Stimulated activated memory B cell treated with anti-CD40 and anti-IgM and Interleukin-4, amounts not matched to agents 10 μg/mL and 1 μg/mL and 100 μg/mL, for 72 hours (primary cell): ENCODE measurements around the gene SNPH.

Source experiments
- ATAC-seq: fragments of 150-1000 bp; cut with Tn5 transposase; 2 replicates; pipeline ENCODE4 v1.10.0; 2021
- H3K27ac Mint-ChIP-seq: one replicate; pipeline ENCODE4 v1.8.0; 2022; ENCODE audit warnings: mild to moderate bottlenecking, mixed read lengths
- H3K27me3 Mint-ChIP-seq: one replicate; pipeline ENCODE4 v1.8.0; 2022; ENCODE audit warnings: mixed read lengths
- H3K36me3 Mint-ChIP-seq: one replicate; pipeline ENCODE4 v1.8.0; 2022; ENCODE audit warnings: mixed read lengths
- H3K4me1 Mint-ChIP-seq: one replicate; pipeline ENCODE4 v1.8.0; 2022; ENCODE audit warnings: mixed read lengths
- H3K4me3 Mint-ChIP-seq: one replicate; pipeline ENCODE4 v1.8.0; 2022; ENCODE audit warnings: mild to moderate bottlenecking, moderate library complexity, mixed read lengths
- H3K9me3 Mint-ChIP-seq: one replicate; pipeline ENCODE4 v1.8.0; 2022; ENCODE audit warnings: mixed read lengths

Gene SNPH

GRCh38 chr20:1319462-1319861 lies 53.4 kb downstream of the SNPH start:
- Mint-ChIP-seq H3K9me3 (no peaks in the 10 kb centered on the region), H3K27ac (no peak overlapping the region), H3K36me3 (no peaks in the 10 kb centered on the region), H3K4me1 (peaks cover 9% of the 10 kb centered on the region), H3K4me3 (no peak overlapping the region), H3K27me3 (no peaks in the 10 kb centered on the region)
- no peak for ATAC-seq

GRCh38 chr20:1320016-1320415 lies 53.9 kb downstream of the SNPH start:
- Mint-ChIP-seq H3K27me3 (no peaks in the 10 kb centered on the region), H3K4me1 (peaks cover 9% of the 10 kb centered on the region), H3K4me3 (no peak overlapping the region), H3K9me3 (no peaks in the 10 kb centered on the region), H3K27ac (no peak overlapping the region), H3K36me3 (no peaks in the 10 kb centered on the region)
- ATAC-seq: no peak

- Mint-ChIP-seq H3K9me3 (no peaks in the 10 kb centered on the region), H3K27me3 (no peaks in the 10 kb centered on the region), H3K4me1 (peaks cover 9% of the 10 kb centered on the region), H3K4me3 (no peak overlapping the region), H3K36me3 (no peaks in the 10 kb centered on the region), H3K27ac (no peak overlapping the region)
- ATAC-seq: no peak
Measured at GRCh38 chr20:1320902-1321653, 55.0 kb downstream of the SNPH start.

DNA sequence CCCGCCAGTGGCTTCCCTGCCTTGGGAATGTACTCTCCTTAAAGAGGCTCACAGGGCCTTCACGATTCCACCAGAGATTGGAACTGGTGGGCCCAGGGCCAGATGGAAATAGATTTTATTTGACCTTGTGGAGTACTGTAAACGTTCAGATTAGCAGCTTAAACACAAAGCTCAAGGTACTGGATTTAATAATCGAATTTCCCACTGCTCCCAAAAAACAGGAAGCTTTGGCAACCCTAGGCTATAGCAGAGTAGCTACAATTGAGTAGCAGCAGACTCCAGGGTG lies 55.5 kb downstream of the SNPH start:
- no peak for ATAC-seq
- no peaks in the 10 kb centered on the region for H3K9me3 Mint-ChIP-seq
- H3K27me3 Mint-ChIP-seq: no peaks in the 10 kb centered on the region
- H3K4me1 Mint-ChIP-seq: peaks cover 9% of the 10 kb centered on the region
- H3K27ac Mint-ChIP-seq: no peak overlapping the region
- H3K36me3 Mint-ChIP-seq: no peaks in the 10 kb centered on the region
- no peak overlapping the region for H3K4me3 Mint-ChIP-seq

- ATAC-seq: no peak
- H3K9me3 Mint-ChIP-seq: no peaks in the 10 kb centered on the region
- peaks cover 5% of the 10 kb centered on the region for H3K4me1 Mint-ChIP-seq
- H3K36me3 Mint-ChIP-seq: no peaks in the 10 kb centered on the region
- no peak overlapping the region for H3K27ac Mint-ChIP-seq
- H3K27me3 Mint-ChIP-seq: no peaks in the 10 kb centered on the region
- no peak overlapping the region for H3K4me3 Mint-ChIP-seq
Measured at GRCh38 chr20:1322511-1323245, 56.6 kb downstream of the SNPH start.

- Mint-ChIP-seq H3K4me1 (no peaks in the 10 kb centered on the region), H3K4me3 (no peak overlapping the region), H3K9me3 (no peaks in the 10 kb centered on the region), H3K27ac (no peak overlapping the region), H3K36me3 (no peaks in the 10 kb centered on the region), H3K27me3 (no peaks in the 10 kb centered on the region)
- ATAC-seq: no peak
Measured at GRCh38 chr20:1323256-1323655, 57.2 kb downstream of the SNPH start.

DNA sequence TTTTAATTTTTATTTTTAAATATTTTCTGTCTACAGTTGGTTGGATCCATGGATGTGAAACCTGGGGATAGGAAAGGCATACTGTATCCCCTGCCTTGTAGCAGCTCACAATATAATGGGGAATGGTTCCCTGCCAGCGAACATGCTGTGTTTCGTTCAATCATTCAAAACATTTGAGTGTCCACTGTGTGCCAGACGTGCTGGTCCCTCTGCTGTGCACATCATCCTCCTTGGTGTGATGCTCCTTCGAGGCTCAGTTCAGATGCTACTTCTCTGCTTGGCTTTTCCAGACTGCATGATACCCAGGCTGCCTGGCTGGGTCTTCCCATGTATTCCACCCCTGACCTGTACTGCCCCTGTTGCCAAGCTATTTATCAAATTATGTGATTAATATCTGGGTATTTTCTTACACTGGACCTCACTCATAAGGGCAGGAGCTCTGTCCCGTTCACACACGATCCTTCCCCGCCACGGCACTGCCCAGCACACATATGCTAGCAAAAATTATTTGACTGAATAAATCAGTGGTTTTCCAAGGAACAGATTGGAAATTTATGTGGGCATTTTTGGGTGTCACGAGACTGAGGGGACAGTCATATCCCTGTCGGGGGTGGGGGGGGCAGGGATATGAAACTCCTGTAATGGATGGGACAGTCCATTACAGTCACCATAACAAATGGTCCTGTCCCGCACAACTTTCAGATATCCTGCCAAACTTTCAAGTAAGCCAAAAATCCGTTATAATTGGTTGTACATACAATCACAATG lies 57.9 kb downstream of the SNPH start:
- no peaks in the 10 kb centered on the region for H3K9me3 Mint-ChIP-seq
- no peak overlapping the region for H3K27ac Mint-ChIP-seq
- H3K4me3 Mint-ChIP-seq: no peak overlapping the region
- no peak for ATAC-seq
- no peaks in the 10 kb centered on the region for H3K27me3 Mint-ChIP-seq
- H3K4me1 Mint-ChIP-seq: no peaks in the 10 kb centered on the region
- H3K36me3 Mint-ChIP-seq: no peaks in the 10 kb centered on the region

GRCh38 chr20:1324598-1325172 lies 58.6 kb downstream of the SNPH start:
- Mint-ChIP-seq H3K4me3 (no peak overlapping the region), H3K9me3 (no peaks in the 10 kb centered on the region), H3K4me1 (peaks cover 6% of the 10 kb centered on the region), H3K27ac (no peak overlapping the region), H3K27me3 (no peaks in the 10 kb centered on the region), H3K36me3 (no peaks in the 10 kb centered on the region)
- no peak for ATAC-seq

DNA sequence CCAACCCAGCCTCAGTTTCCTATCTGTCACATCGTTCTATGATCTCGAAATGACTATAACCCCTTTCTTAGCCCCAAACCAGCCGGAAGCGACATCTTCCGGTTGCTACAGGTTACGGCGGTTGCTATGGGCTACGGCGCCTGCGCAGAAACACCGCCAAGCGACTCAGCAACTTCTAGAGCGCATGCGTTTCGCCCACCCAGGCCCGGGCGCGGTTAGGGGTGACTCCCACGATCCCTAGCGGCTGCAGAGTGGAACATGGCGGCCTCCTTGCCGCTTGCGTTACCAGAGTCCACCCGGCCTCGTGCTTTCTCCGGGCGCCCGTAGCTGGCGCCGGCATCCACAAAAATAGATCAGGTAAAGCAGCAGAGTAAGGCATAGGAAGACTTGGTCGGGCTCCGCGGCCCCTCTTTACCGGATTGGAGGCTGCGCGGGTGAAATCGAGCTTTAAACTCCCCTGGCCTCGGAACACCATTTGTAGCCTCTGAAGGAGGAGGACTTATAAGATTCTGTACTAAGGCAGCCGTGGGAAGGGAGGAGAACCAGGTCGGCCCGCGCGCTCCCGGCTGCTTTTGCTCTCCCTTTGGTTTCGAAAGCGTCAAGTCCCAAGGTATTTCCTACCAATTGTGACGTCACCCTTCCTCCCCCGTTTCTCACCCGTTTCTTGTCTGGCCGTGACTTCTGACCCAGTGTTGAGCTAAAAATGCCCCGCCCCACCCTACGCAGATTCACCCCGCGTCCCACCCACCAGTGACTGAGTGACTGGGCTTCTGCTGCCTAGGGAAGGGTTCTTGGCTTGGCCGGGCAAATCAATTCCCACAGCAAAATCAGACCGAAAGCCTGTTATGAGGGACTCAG lies 59.3 kb downstream of the SNPH start:
- ATAC-seq: peak; percentile 92
- Mint-ChIP-seq H3K4me3 (no peak overlapping the region), H3K36me3 (no peaks in the 10 kb centered on the region), H3K27me3 (no peaks in the 10 kb centered on the region), H3K27ac (no peak overlapping the region), H3K4me1 (peaks cover 13% of the 10 kb centered on the region), H3K9me3 (no peaks in the 10 kb centered on the region)

DNA sequence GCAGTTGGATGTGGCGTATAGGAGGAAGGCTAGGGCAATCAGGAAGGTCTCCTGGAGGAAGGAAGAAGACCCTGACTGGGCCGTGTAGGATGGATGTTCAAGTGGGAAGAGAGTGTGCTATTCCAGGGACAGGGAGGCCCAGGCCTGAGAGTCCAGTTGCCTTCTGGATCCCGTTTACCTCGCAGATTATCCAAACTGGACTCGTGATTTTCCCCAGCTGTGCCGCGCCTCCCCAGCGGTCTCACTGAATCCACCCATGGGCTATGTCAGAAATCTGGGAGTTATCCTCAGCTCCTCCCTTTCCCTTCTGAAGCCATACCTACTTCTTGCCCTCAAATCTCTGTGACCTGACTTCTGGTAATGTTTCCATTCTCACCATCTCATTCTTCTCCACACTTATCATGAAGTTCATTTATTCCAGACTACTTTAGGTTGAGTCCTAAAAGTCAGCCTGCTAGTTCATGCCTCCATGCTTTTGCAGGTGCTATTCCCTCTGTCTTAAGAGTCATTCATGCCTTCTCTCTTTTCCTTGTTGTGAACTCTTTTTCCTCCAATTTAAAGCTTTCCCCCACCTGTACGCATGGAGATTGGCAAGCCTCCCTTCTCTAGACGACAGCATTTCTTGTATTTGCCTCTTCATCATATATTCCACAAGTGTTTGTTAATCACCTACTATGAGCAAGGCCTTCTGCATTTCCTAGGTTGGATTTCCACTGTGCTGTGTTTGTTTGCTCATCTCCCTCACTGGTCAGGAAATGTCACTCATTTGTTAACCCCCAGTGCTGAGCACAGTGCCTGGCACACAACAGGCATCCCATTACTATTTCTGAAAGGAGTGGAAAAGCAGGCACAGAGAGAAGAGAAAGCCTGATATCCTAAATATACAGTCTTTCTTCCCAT lies 60.2 kb downstream of the SNPH start:
- no peaks in the 10 kb centered on the region for H3K9me3 Mint-ChIP-seq
- no peak overlapping the region for H3K4me3 Mint-ChIP-seq
- H3K4me1 Mint-ChIP-seq: peaks cover 22% of the 10 kb centered on the region
- H3K36me3 Mint-ChIP-seq: peaks cover 5% of the 10 kb centered on the region
- no peak overlapping the region for H3K27ac Mint-ChIP-seq
- H3K27me3 Mint-ChIP-seq: no peaks in the 10 kb centered on the region
- no peak for ATAC-seq

- peaks cover 31% of the 10 kb centered on the region for H3K4me1 Mint-ChIP-seq
- no peaks in the 10 kb centered on the region for H3K27me3 Mint-ChIP-seq
- peaks cover 11% of the 10 kb centered on the region for H3K36me3 Mint-ChIP-seq
- no peaks in the 10 kb centered on the region for H3K9me3 Mint-ChIP-seq
- no peak overlapping the region for H3K27ac Mint-ChIP-seq
- no peak for ATAC-seq
- no peak overlapping the region for H3K4me3 Mint-ChIP-seq
Measured at GRCh38 chr20:1327241-1327653, 61.2 kb downstream of the SNPH start.

- Mint-ChIP-seq H3K27me3 (no peaks in the 10 kb centered on the region), H3K4me3 (peak overlapping the region; percentile 1), H3K4me1 (peaks cover 37% of the 10 kb centered on the region), H3K9me3 (no peaks in the 10 kb centered on the region), H3K36me3 (peaks cover 13% of the 10 kb centered on the region), H3K27ac (no peak overlapping the region)
- ATAC-seq: no peak
Measured at GRCh38 chr20:1327827-1328679, 62.0 kb downstream of the SNPH start.

DNA sequence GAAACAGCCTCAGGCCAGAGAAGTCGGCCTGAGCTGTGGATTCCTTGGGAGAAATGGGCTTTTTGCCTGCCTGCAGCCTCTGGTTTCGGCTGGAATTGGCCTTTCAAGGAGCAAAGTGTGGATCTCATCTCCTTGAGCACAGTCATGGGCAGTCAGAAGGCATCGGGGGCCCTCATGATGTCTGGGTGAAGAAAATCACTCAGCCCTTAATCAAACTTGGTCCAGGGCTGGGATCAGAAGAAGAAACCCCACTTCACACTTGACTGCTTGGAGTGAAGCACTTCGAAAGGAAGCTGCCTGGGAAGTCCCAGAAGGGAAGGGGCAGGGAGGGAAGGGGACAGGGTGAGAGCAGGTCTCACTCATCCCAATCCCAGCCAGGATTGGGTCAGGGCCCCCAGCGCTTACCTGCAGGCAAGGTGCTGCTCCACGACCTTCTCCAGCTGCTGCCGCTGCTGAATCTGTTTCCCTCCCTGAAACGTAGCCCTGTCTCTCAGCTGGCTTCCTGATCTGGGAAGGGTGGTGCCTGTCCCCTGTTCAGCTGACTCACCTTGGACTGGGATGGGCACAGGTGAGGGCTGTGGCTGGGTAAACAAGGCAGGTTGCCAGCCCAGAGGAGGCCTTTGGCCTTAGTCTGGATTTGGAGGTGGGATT lies 62.7 kb downstream of the SNPH start, which contains the start of gene SDCBP2:
Gene SDCBP2, minus strand, starts transcription at position 460 of the 651 bp plus-strand sequence. CDS start 8,723 bp downstream, outside the sequence.
- no peak for ATAC-seq
- H3K9me3 Mint-ChIP-seq: no peaks in the 10 kb centered on the region
- peak within 1 kb of the TSS; percentile 38 for H3K4me3 Mint-ChIP-seq
- peaks cover 16% of the 10 kb centered on the region for H3K36me3 Mint-ChIP-seq
- no peaks in the 10 kb centered on the region for H3K27me3 Mint-ChIP-seq
- H3K4me1 Mint-ChIP-seq: peaks cover 37% of the 10 kb centered on the region
- H3K27ac Mint-ChIP-seq: peak within 1 kb of the TSS; percentile 86
